ENCODE measurements around the gene BHLHE40. TPM values are rescaled to one million over a fixed set of nuclear protein-coding genes. Genes with fewer than 3 reads are reported as not detected.

The BHLHE40 gene
- total and polyA plus RNA-seq, 2 donors (not counting 3 experiments of a cell fraction or from before 2014, with no cell fraction given), result 40.3 to 57.9 TPM

- dilution Hi-C loops (cut with MboI; ENCODE audit: extremely low pct_ligation_motif_present, low sequenced_read_pairs), result no loop called here
- POLR2A ChIA-PET, result interaction anchor here (5.0 kb wide), 1 partner anchor 36 kb away, joined by 46 read pairs; no protein-coding TSS in a partner anchor
- peak; percentile 91 for FAIRE-seq
- Histone ChIP-seq H3K4me1 (ENCODE audit: control insufficient read depth, extremely low read depth, insufficient read depth, low read length) (peaks cover 56% of the 10 kb centered on the region), H3K36me3 (ENCODE audit: control insufficient read depth in 2 of 2, extremely low read depth in 1 of 2, insufficient read depth in 2 of 2, low read length in 2 of 2) (peaks cover 4 to 8% of the 10 kb centered on the region in 2 experiments), H3K4me2 (ENCODE audit: insufficient read depth, low read length) (peak overlapping the region; percentile 6), H3K79me2 (ENCODE audit: control insufficient read depth, insufficient read depth, low read length) (peaks cover 27% of the 10 kb centered on the region), H3K4me3 (replicated peaks in 1 of 3; ENCODE audit: insufficient read depth in 1 of 3, low read depth in 1 of 3, low read length in 3 of 3) (peak overlapping the region in 2 of 3 experiments; percentile 1 to 25), H3K9me3 (replicated peaks; ENCODE audit: control insufficient read depth, insufficient read depth, low read length) (no peaks in the 10 kb centered on the region), H3K9ac (replicated peaks; ENCODE audit: extremely low read depth, insufficient read depth, low read length) (peak overlapping the region; percentile 98), H3K27me3 (ENCODE audit: control insufficient read depth in 2 of 2, insufficient read depth in 2 of 2, low read length in 2 of 2) (no peaks in the 10 kb centered on the region), H3K27ac (ENCODE audit: insufficient read depth, low read depth, low read length) (peak overlapping the region; percentile 100), H3K9me1 (replicated peaks; ENCODE audit: control insufficient read depth, extremely low read depth, insufficient read depth, low read length) (no peaks in the 10 kb centered on the region), H4K20me1 (replicated peaks; ENCODE audit: control insufficient read depth, extremely low read depth, insufficient read depth, low read length) (no peaks in the 10 kb centered on the region), H2AFZ (ENCODE audit: low read depth, low read length) (no peak overlapping the region)
- TF ChIP-seq POLR2AphosphoS5 (IDR thresholded peaks at IDR 0.05; ENCODE audit: insufficient read depth, low read depth, low read length) (peak; percentile 89), POLR2A (IDR thresholded peaks at IDR 0.05; ENCODE audit: low read depth, low read length) (no peak), MYC (IDR thresholded peaks at IDR 0.05; ENCODE audit: low read depth, low read length) (peak; percentile 85), FOS (IDR thresholded peaks at IDR 0.05; ENCODE audit: borderline replicate concordance, insufficient read depth, low read length) (peak; percentile 41)
- CTCF ChIA-PET, result interaction anchor here (0.9 to 13.6 kb wide), 9 partner anchors 10 to 275 kb away, joined by 3 to 327 read pairs (median 6); no protein-coding TSS in a partner anchor
- intact Hi-C loops (cut with micrococcal nuclease), result loop anchor here (1.0 kb wide), 2 partner anchors 9 to 29 kb away; no protein-coding TSS in a partner anchor
- no TSS peak for BruUV-seq (replicated peaks)
- DNase-seq (ENCODE audit: low read depth, low spot score), result peak; percentile 97
These were observed 7.7 kb downstream of the BHLHE40 start for GRCh38 chr3:4986782-4987537.

GRCh38 chr3:4987538-4988296, 8.5 kb downstream of the BHLHE40 start:
- no peaks in the 10 kb centered on the region for H3K27me3 ChIP-seq (ENCODE audit: control insufficient read depth in 2 of 2, insufficient read depth in 2 of 2, low read length in 2 of 2)
- peak overlapping the region; percentile 100 for H3K27ac ChIP-seq (ENCODE audit: insufficient read depth, low read depth, low read length)
- H3K4me1 ChIP-seq (ENCODE audit: control insufficient read depth, extremely low read depth, insufficient read depth, low read length), result peaks cover 49% of the 10 kb centered on the region
- H3K4me3 ChIP-seq (replicated peaks in 1 of 3; ENCODE audit: insufficient read depth in 1 of 3, low read depth in 1 of 3, low read length in 3 of 3), result no peak overlapping the region
- no peak for TF ChIP-seq POLR2AphosphoS5 (IDR thresholded peaks at IDR 0.05; ENCODE audit: insufficient read depth, low read depth, low read length)
- TF ChIP-seq CTCF (IDR thresholded peaks at IDR 0.05; ENCODE audit: extremely low read depth in 1 of 2, insufficient read depth in 1 of 2, low read depth in 1 of 2, low read length in 2 of 2), result no peak
- no peak for TF ChIP-seq MYC (IDR thresholded peaks at IDR 0.05; ENCODE audit: low read depth, low read length)
- no peak for TF ChIP-seq MAX (IDR thresholded peaks at IDR 0.05; ENCODE audit: insufficient read depth, insufficient read length)
- no peak for TF ChIP-seq GATA2 (IDR thresholded peaks at IDR 0.05; ENCODE audit: insufficient read depth, insufficient read length, low read depth, low read length)
- no peak for TF ChIP-seq POLR2A (IDR thresholded peaks at IDR 0.05; ENCODE audit: low read depth, low read length)
- TF ChIP-seq FOS (IDR thresholded peaks at IDR 0.05; ENCODE audit: borderline replicate concordance, insufficient read depth, low read length), result no peak
- TF ChIP-seq JUN (IDR thresholded peaks at IDR 0.05; ENCODE audit: borderline replicate concordance, insufficient read depth, insufficient read length, low read depth), result no peak
- no peak for TF ChIP-seq EZH2 (IDR thresholded peaks at IDR 0.05; ENCODE audit: borderline replicate concordance, low read depth, low read length, severe bottlenecking)
- DNase-seq (ENCODE audit: low read depth, low spot score) (no peak), FAIRE-seq (no peak)
- dilution Hi-C loops (cut with MboI; ENCODE audit: extremely low pct_ligation_motif_present, low sequenced_read_pairs), result no loop called here
- no peak overlapping the region for H2AFZ ChIP-seq (ENCODE audit: low read depth, low read length)
- peaks cover 4 to 8% of the 10 kb centered on the region in 2 experiments for H3K36me3 ChIP-seq (ENCODE audit: control insufficient read depth in 2 of 2, extremely low read depth in 1 of 2, insufficient read depth in 2 of 2, low read length in 2 of 2)
- intact Hi-C loops (cut with micrococcal nuclease), result loop anchor here (1.0 kb wide), 1 partner anchor 29 kb away; no protein-coding TSS in a partner anchor
- H3K4me2 ChIP-seq (ENCODE audit: insufficient read depth, low read length), result peak overlapping the region; percentile 5
- H3K9me3 ChIP-seq (replicated peaks; ENCODE audit: control insufficient read depth, insufficient read depth, low read length), result no peaks in the 10 kb centered on the region
- no peaks in the 10 kb centered on the region for H4K20me1 ChIP-seq (replicated peaks; ENCODE audit: control insufficient read depth, extremely low read depth, insufficient read depth, low read length)
- H3K9ac ChIP-seq (replicated peaks; ENCODE audit: extremely low read depth, insufficient read depth, low read length), result peak overlapping the region; percentile 98
- POLR2A ChIA-PET, result interaction anchor here (5.0 kb wide), 1 partner anchor 35 kb away, joined by 46 read pairs; no protein-coding TSS in a partner anchor
- CTCF ChIA-PET, result interaction anchor here (0.9 to 13.6 kb wide), 7 partner anchors 11 to 276 kb away, joined by 3 to 327 read pairs (median 13); no protein-coding TSS in a partner anchor
- no peaks in the 10 kb centered on the region for H3K9me1 ChIP-seq (replicated peaks; ENCODE audit: control insufficient read depth, extremely low read depth, insufficient read depth, low read length)
- peaks cover 19% of the 10 kb centered on the region for H3K79me2 ChIP-seq (ENCODE audit: control insufficient read depth, insufficient read depth, low read length)
- BruUV-seq (replicated peaks), result TSS peak; percentile 2
